GM18858 (cell line): Measurements from ENCODE around the gene THAP2.
"Not testable (repeated sequence)": the region's sequence is repeated elsewhere in the genome, so short reads cannot be mapped to it uniquely, and the experiment has no call there.

Experiments
- ATAC-seq: cut with Tn5 transposase; IDR thresholded peaks from one replicate; pipeline ENCODE4 v1.9.1; 2021; ENCODE audit not compliant: unreplicated experiment

The THAP2 gene

DNA sequence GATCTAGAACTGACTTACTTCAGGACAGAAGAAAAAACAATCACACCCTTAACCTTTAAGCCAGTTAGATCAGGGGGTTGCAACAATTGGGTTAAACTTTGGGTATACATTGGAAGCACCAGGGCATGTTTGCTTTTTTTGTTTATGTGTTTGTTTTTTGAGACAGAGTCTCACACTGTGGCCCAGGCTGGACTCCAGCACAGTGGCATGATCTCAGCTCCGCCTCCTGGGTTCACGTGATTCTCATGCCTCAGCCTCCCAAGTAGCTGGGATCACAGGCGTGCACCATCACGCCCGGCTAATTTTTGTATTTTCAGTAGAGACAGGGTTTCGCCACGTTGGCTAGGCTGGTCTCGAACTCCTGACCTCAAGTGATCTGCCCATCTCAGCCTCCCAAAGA is 38.1 kb downstream of the THAP2 start:
- not testable (repeated sequence) for ATAC-seq

DNA sequence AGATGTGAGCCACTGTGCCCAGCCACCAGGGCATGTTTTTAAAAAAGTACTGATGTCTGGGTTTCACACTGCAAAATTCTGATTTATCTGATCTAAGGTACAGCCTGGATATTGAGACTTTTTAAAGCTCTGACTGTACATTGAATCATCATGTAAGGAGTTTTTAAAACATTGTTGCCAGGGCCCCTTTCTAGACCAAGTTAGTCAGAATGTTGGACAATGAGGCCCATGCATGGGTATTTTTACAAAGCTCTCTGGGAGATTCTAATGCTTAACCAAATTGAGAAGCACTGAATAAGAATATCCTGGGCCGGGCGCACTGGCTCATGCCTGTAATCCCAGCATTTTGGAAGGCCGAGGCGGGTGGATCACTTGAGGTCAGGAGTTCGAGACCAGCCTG is 38.5 kb downstream of the THAP2 start:
- ATAC-seq, result no peak

GRCh38 chr12:71703206-71703605 is 39.1 kb downstream of the THAP2 start:
- no peak for ATAC-seq

DNA sequence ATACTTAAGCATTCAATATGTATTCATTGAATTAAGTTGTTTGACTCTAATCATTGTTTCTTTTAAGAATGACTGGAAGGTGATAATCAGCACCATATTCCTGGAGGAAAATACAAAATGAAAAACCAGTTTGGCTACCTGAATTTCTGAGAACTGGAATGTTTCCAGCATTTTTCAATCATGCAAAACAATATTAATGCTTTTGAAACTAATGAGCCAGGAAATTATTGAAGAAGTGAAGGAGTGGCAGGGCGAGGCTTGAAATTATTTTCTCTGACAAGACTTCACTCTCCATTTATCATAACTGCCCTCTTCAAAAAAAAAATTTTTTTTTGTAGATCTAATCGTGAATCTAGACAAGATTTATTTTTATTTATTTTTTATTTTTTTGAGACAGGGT is 40.8 kb downstream of the THAP2 start:
- ATAC-seq, result no peak

GRCh38 chr12:71708658-71709057 is 44.6 kb downstream of the THAP2 start:
- no peak for ATAC-seq

- no peak for ATAC-seq
Measured at GRCh38 chr12:71710276-71711125, 46.4 kb downstream of the THAP2 start.

GRCh38 chr12:71718611-71719010 is 54.5 kb downstream of the THAP2 start:
- no peak for ATAC-seq

- no peak for ATAC-seq
Measured at GRCh38 chr12:71719647-71720370, 55.7 kb downstream of the THAP2 start.

GRCh38 chr12:71721783-71722505 is 57.8 kb downstream of the THAP2 start:
- ATAC-seq, result no peak

DNA sequence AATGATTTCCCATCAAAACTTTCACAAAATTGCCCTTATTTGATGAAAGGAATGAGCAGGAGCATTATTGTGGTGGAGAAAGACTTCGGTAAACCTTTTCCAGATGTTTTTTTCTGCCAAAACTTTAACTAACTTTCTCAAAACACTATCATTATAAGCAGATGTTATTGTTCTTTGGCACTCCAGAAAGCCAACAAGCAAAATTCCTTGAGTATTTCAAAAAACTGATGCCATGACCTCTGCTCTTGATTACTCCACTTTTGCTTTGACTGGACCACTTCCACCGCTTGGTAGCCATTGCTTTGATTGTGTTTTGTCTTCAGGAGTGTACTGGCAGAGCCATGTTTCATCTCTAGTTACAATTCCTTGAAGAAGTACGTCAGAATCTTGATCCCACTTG is 60.9 kb downstream of the THAP2 start:
- no peak for ATAC-seq

DNA sequence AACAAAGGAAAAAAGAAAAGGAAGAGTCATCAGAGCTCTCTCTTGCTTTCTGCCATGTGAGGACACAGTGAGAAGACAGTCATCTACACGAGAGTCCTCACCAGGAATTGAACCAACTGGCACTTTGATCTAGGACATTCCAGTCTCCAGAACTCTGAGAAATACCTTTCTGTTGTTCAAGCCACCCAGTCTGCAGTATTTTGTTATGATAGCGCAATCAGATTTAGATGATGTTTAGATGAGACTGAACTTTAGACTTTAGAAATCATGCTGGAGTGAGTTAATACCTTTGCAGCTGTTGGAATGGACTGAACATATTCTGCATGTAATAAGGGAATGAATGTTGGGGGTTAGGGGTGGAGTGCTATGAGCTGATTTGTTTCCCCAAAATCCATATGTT is 62.4 kb downstream of the THAP2 start:
- ATAC-seq, result no peak

DNA sequence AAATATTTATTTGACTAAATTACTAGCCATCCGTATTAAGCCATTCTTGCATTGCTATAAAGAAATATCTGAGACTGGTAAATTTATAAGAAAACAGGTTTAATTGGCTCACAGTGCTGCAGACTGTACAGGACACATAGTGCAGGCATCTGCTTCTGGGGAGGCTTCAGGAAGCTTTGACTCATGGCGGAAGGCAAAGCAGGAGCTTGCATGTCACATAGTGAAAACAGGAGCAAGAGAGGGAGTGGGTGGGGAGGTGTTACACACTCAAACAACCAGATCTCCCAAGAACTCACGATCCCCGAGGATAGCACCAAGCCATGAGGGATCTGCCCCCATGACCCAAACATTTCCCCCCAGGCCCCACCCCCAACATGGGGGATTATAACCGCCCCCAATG is 63.9 kb downstream of the THAP2 start:
- no peak for ATAC-seq
